Measurements from ENCODE around the gene UBQLN1.
"Not testable (repeated sequence)": the region's sequence is repeated elsewhere in the genome, so short reads cannot be mapped to it uniquely, and the experiment has no call there.

The UBQLN1 gene

GRCh38 chr9:83707768-83708514 lies at the start of gene UBQLN1:
TSS of gene UBQLN1 (minus strand) at chr9:83707958. CDS start at chr9:83707679, 279 bp downstream.
- peak within 1 kb of the TSS; percentile 94 for H3K27ac ChIP-seq
- TF ChIP-seq ZFX (IDR thresholded peaks at IDR 0.05) (peak; percentile 84), CTCF (conservative IDR thresholded peaks at IDR 0.05) (no peak)

GRCh38 chr9:83754383-83754977 lies 46.7 kb upstream of the UBQLN1 start:
- no peak for TF ChIP-seq CTCF (conservative IDR thresholded peaks at IDR 0.05)
- no peak for TF ChIP-seq ZFX (IDR thresholded peaks at IDR 0.05)

GRCh38 chr9:83749706-83750105 lies 41.9 kb upstream of the UBQLN1 start:
- H3K27ac ChIP-seq = no peak overlapping the region
- TF ChIP-seq CTCF (conservative IDR thresholded peaks at IDR 0.05) (no peak), ZFX (IDR thresholded peaks at IDR 0.05) (no peak)

More at GRCh38 chr9:83754383-83754977, 46.7 kb upstream of the UBQLN1 start:
- H3K27ac ChIP-seq = no peak overlapping the region

GRCh38 chr9:83744206-83744605 lies 36.4 kb upstream of the UBQLN1 start:
- TF ChIP-seq CTCF (conservative IDR thresholded peaks at IDR 0.05) (no peak), ZFX (IDR thresholded peaks at IDR 0.05) (no peak)
- no peak overlapping the region for H3K27ac ChIP-seq

GRCh38 chr9:83733739-83734138 lies 26.0 kb upstream of the UBQLN1 start:
- TF ChIP-seq ZFX (IDR thresholded peaks at IDR 0.05) = no peak
- TF ChIP-seq CTCF (conservative IDR thresholded peaks at IDR 0.05) = no peak
- no peak overlapping the region for H3K27ac ChIP-seq

GRCh38 chr9:83728591-83729368 lies 21.0 kb upstream of the UBQLN1 start:
- not testable (repeated sequence) for H3K27ac ChIP-seq

GRCh38 chr9:83724436-83724835 lies 16.7 kb upstream of the UBQLN1 start:
- H3K27ac ChIP-seq = no peak overlapping the region
- TF ChIP-seq ZFX (IDR thresholded peaks at IDR 0.05) = no peak
- no peak for TF ChIP-seq CTCF (conservative IDR thresholded peaks at IDR 0.05)
